A673 (cell line): ENCODE data around the gene WASF2. TPM values are rescaled to one million over a fixed set of nuclear protein-coding genes. Genes with fewer than 3 reads are reported as not detected.

Experiments used
- BruUV-seq: library from RNA; stranded (reverse); fragments of 400-500 nt; replicated peaks from 2 replicates; lab custom pipeline; 2021; lab: Mats Ljungman, UMichigan
- CTCF ChIA-PET: fragments of 300-600 bp; sonication (Branson Sonifier 250); formaldehyde crosslinking; loops from one replicate; lab custom pipeline; 2022; ENCODE audit warnings: antibody characterized with exemption; lab: Charles Lee
- POLR2A ChIA-PET: fragments of 300-600 bp; sonication (Branson Sonifier 250); formaldehyde crosslinking; loops from one replicate; lab custom pipeline; 2022; ENCODE audit warnings: antibody characterized with exemption; ENCODE audit not compliant: low non-redundant PET; lab: Charles Lee
- DNase-seq: peaks from one replicate; pipeline ENCODE4 v3.0.0-alpha.2; 2015; ENCODE audit warnings: low spot score
- H3K27ac ChIP-seq: fragments of 200-600 bp; sonication (generic); 2 replicates; pipeline ENCODE4 v1.5.1; 2016; ENCODE audit warnings: mixed run types, low read depth, mild to moderate bottlenecking, mixed read lengths, antibody characterized with exemption, low read length; ENCODE audit not compliant: poor library complexity, severe bottlenecking
- H3K27me3 ChIP-seq: fragments of 200-600 bp; sonication (generic); replicated peaks from 2 replicates; pipeline ENCODE4 v1.6.1; 2017; ENCODE audit warnings: mixed run types, low read depth, mild to moderate bottlenecking, mixed read lengths, antibody characterized with exemption, low read length; ENCODE audit not compliant: insufficient read depth, poor library complexity
- H3K36me3 ChIP-seq: fragments of 200-600 bp; sonication (generic); 2 replicates; pipeline ENCODE4 v1.6.1; 2016; ENCODE audit warnings: mixed run types, mild to moderate bottlenecking, mixed read lengths, antibody characterized with exemption, low read length; ENCODE audit not compliant: insufficient read depth, poor library complexity, severe bottlenecking
- H3K4me1 ChIP-seq: fragments of 200-600 bp; sonication (generic); 2 replicates; pipeline ENCODE4 v1.6.1; 2017; ENCODE audit warnings: mixed run types, mild to moderate bottlenecking, mixed read lengths, antibody characterized with exemption, low read length; ENCODE audit not compliant: insufficient read depth, poor library complexity, severe bottlenecking
- H3K4me3 ChIP-seq: fragments of 200-600 bp; sonication (generic); 2 replicates; pipeline ENCODE4 v1.5.1; 2016; ENCODE audit warnings: low read depth, mixed run types, mild to moderate bottlenecking, mixed read lengths, low read length; ENCODE audit not compliant: poor library complexity, severe bottlenecking
- H3K9me3 ChIP-seq: fragments of 200-600 bp; sonication (generic); 2 replicates; pipeline ENCODE4 v1.6.1; 2016; ENCODE audit warnings: mixed run types, low read depth, mild to moderate bottlenecking, mixed read lengths, antibody characterized with exemption, low read length; ENCODE audit not compliant: poor library complexity, severe bottlenecking
- CTCF ChIP-seq: fragments of 300-800, 200-600 bp; sonication (generic); conservative IDR thresholded peaks from 2 replicates; pipeline ENCODE4 v1.5.1; 2017; ENCODE audit warnings: low read depth, mild to moderate bottlenecking, antibody characterized with exemption, low read length, moderate library complexity, mixed read lengths
- EZH2 ChIP-seq: fragments of 200-600 bp; sonication (generic); IDR thresholded peaks from 2 replicates; pipeline ENCODE4 v1.6.1; 2017; ENCODE audit warnings: borderline replicate concordance, low read depth, mild to moderate bottlenecking, mixed read lengths, antibody characterized with exemption, low read length; ENCODE audit not compliant: poor library complexity, severe bottlenecking
- intact Hi-C: fragments of 100-400 bp; cut with micrococcal nuclease; formaldehyde crosslinking; loops from one replicate; pipeline ENCODE4 v1.10.0; 2022; ENCODE audit not compliant: unreplicated experiment
- total RNA-seq: library from RNA; stranded (reverse); gene quantifications from 2 replicates; pipeline ENCODE4 v1.2.3, GENCODE V29; 2021

WASF2 gene
- total RNA-seq, 1 experiment from 2014 or later: 133 TPM

GRCh38 chr1:27507960-27508665, 18.1 kb upstream of the WASF2 start:
- Histone ChIP-seq H3K36me3 (no peaks in the 10 kb centered on the region), H3K4me3 (no peak overlapping the region), H3K9me3 (no peaks in the 10 kb centered on the region), H3K4me1 (no peaks in the 10 kb centered on the region), H3K27me3 (no peaks in the 10 kb centered on the region), H3K27ac (no peak overlapping the region)
- DNase-seq: no peak
- ChIA-PET CTCF (no interaction called here), POLR2A (no interaction called here)
- intact Hi-C loops: no loop called here
- no TSS peak for BruUV-seq
- TF ChIP-seq CTCF (no peak), EZH2 (no peak)

GRCh38 chr1:27506703-27507102, 16.7 kb upstream of the WASF2 start:
- no peaks in the 10 kb centered on the region for H3K36me3 ChIP-seq
- no TSS peak for BruUV-seq
- CTCF ChIA-PET: no interaction called here
- intact Hi-C loops: no loop called here
- no peaks in the 10 kb centered on the region for H3K27me3 ChIP-seq
- no peak for DNase-seq
- no peak overlapping the region for H3K27ac ChIP-seq
- TF ChIP-seq EZH2: no peak
- TF ChIP-seq CTCF: no peak
- POLR2A ChIA-PET: no interaction called here
- H3K4me1 ChIP-seq: no peaks in the 10 kb centered on the region
- H3K9me3 ChIP-seq: no peaks in the 10 kb centered on the region
- no peak overlapping the region for H3K4me3 ChIP-seq

GRCh38 chr1:27505420-27505680, 15.4 kb upstream of the WASF2 start:
- Histone ChIP-seq H3K4me1 (no peaks in the 10 kb centered on the region), H3K9me3 (no peaks in the 10 kb centered on the region), H3K27ac (no peak overlapping the region), H3K36me3 (no peaks in the 10 kb centered on the region), H3K27me3 (no peaks in the 10 kb centered on the region), H3K4me3 (no peak overlapping the region)
- TF ChIP-seq EZH2 (no peak), CTCF (no peak)
- intact Hi-C loops: no loop called here
- DNase-seq: no peak
- no TSS peak for BruUV-seq
- CTCF ChIA-PET: no interaction called here
- POLR2A ChIA-PET: interaction anchor here (0.7 kb wide), 1 partner anchor 974 kb away, joined by 3 read pairs; no protein-coding TSS in a partner anchor
